Measurements from ENCODE around the gene OXSM.

DNA sequence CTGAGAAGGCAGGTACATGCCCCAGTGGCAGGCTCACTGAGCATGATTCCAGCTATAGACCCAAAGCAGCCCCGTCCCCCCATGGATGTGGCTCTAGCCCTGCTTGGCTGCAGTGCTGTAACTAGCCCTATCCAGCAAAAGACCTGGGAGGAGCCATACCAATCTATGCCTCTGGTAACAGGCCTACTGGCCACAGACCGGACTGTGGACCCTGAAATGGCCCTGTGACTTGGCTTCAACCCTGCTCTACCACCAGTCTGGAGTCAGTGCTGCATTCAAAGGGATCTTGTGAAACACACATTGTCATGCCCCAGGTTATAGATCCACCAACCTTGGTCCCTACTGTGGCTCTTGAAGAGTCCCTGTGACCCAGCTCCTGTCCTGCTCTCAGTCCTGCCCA, 46.7 kb downstream of the OXSM start:
- no peak for TF ChIP-seq CTCF (IDR thresholded peaks at IDR 0.05)
- no peak for TF ChIP-seq POLR2A (IDR thresholded peaks at IDR 0.05)
- TF ChIP-seq EP300 (IDR thresholded peaks at IDR 0.05; ENCODE audit: low read depth), result no peak
